A549 (cell line): ENCODE data around the gene BCL2A1.

Experiments
- BHLHE40 ChIP-seq: IDR thresholded peaks from 2 replicates; pipeline ENCODE4 v1.6.1; 2012; ENCODE audit warnings: low read depth, low read length, inconsistent platforms
- HDAC2 ChIP-seq: fragments of 200-600 bp; sonication (generic); IDR thresholded peaks from 2 replicates; pipeline ENCODE4 v1.6.1; 2016
- JUNB ChIP-seq: fragments of >200 bp; sonication (Bioruptor Twin); formaldehyde crosslinking; IDR thresholded peaks from 2 replicates; pipeline ENCODE4 v1.6.1; 2016
- NPAS2 ChIP-seq: fragments of 250-450 bp; sonication (Bioruptor Pico); IDR thresholded peaks from 2 replicates; pipeline ENCODE4 v1.8.0; 2022; ENCODE audit warnings: mild to moderate bottlenecking, moderate library complexity, borderline replicate concordance
- POLR2AphosphoS2 ChIP-seq: conservative IDR thresholded peaks from 2 replicates; pipeline ENCODE4 v1.6.1; 2012; ENCODE audit warnings: low read length, improper control_type of control experiment, inconsistent platforms
- SMC3 ChIP-seq: fragments of >200 bp; sonication (Bioruptor Twin); formaldehyde crosslinking; IDR thresholded peaks from 3 replicates; pipeline ENCODE4 v1.6.1; 2018; ENCODE audit warnings: inconsistent platforms
- TF ChIP-seq, protein P1 (sequence below): fragments of >200 bp; sonication (Bioruptor Twin); formaldehyde crosslinking; IDR thresholded peaks from 3 replicates; pipeline ENCODE4 v1.5.1; 2016
- TF ChIP-seq, protein P2 (sequence below): IDR thresholded peaks from 2 replicates; pipeline ENCODE4 v1.6.1; 2012

DNA sequence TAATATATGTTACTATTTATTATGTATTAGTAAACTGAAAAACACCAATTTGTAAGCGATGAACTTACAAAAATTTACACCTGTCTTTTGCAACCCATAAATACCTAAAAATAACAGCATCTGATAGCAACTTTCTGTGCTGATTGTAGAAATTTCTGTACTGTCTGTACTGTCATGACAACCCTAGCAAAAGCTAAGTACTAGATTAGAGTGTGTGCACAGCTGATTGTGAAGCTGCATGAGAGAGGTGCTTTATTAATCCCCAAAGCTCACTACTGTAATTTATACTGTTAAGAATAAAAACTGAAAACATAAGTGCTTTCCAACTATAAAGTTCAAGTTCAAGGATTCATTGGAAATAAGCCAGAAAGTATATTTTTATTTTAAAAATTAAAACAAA is 815 bp downstream of the BCL2A1 start:
- TF ChIP-seq, protein P1, sequence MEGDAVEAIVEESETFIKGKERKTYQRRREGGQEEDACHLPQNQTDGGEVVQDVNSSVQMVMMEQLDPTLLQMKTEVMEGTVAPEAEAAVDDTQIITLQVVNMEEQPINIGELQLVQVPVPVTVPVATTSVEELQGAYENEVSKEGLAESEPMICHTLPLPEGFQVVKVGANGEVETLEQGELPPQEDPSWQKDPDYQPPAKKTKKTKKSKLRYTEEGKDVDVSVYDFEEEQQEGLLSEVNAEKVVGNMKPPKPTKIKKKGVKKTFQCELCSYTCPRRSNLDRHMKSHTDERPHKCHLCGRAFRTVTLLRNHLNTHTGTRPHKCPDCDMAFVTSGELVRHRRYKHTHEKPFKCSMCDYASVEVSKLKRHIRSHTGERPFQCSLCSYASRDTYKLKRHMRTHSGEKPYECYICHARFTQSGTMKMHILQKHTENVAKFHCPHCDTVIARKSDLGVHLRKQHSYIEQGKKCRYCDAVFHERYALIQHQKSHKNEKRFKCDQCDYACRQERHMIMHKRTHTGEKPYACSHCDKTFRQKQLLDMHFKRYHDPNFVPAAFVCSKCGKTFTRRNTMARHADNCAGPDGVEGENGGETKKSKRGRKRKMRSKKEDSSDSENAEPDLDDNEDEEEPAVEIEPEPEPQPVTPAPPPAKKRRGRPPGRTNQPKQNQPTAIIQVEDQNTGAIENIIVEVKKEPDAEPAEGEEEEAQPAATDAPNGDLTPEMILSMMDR = no peak
- no peak for TF ChIP-seq POLR2AphosphoS2
- TF ChIP-seq SMC3 = no peak
- TF ChIP-seq BHLHE40 = no peak
- no peak for TF ChIP-seq HDAC2
- TF ChIP-seq NPAS2 (CRISPR knock-in tag) = no peak
- TF ChIP-seq JUNB = no peak
- TF ChIP-seq, protein P2, sequence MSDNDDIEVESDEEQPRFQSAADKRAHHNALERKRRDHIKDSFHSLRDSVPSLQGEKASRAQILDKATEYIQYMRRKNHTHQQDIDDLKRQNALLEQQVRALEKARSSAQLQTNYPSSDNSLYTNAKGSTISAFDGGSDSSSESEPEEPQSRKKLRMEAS = no peak
